Measurements from ENCODE around the gene TUBA8.
"Not testable (repeated sequence)": the region's sequence is repeated elsewhere in the genome, so short reads cannot be mapped to it uniquely, and the experiment has no call there.

Gene TUBA8

DNA sequence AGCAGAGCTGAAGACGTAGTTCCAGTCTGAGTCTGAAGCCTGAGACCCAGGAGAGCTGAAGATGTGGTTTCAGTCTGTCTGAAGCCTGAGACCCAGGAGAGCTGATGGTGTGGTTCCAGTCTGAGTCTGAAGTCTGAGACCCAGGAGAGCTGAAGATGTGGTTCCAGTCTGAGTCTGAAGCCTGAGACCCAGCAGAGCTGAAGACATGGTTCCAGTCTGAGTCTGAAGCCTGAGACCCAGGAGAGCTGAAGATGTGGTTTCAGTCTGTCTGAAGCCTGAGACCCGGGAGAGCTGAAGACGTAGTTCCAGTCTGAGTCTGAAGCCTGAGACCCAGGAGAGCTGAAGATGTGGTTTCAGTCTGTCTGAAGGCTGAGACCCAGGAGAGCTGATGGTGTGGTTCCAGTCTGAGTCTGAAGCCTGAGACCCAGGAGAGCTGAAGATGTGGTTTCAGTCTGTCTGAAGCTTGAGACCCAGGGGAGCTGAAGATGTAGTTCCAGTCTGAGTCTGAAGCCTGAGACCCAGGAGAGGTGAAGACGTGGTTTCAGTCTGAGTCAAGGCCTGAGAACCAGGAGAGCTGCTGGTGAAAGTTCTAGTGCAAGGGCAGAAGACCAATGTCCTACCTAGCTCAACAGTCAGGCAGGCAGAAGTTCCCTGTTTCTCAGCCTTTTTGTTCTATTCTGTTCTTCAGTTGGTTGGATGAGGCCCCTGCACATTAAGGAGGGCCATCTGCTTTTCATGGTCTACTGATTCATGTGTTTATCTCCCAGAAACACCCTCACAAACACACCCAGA, 3.9 kb upstream of the TUBA8 start:
- not testable (repeated sequence) for DNase-seq (ENCODE audit: low spot score)

DNA sequence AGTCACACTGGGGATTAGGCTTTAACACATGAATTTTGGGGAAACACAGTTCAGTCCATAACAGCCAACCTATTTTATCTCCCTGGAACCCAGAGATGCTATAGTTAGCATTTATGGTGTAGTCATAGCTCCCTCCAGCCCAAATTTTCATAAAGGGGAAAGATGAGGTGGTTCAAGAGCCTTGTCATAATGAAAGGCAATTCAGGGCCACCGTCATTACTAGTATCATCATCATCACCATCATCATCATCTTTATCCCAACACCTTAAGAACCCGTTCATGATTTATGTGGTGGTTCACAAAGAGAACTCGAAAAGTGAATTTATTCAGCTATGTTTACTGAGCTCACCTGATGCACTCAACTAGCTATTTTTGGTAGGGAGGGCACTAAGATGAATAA, 2.4 kb upstream of the TUBA8 start:
- DNase-seq (ENCODE audit: low spot score), result no peak

DNA sequence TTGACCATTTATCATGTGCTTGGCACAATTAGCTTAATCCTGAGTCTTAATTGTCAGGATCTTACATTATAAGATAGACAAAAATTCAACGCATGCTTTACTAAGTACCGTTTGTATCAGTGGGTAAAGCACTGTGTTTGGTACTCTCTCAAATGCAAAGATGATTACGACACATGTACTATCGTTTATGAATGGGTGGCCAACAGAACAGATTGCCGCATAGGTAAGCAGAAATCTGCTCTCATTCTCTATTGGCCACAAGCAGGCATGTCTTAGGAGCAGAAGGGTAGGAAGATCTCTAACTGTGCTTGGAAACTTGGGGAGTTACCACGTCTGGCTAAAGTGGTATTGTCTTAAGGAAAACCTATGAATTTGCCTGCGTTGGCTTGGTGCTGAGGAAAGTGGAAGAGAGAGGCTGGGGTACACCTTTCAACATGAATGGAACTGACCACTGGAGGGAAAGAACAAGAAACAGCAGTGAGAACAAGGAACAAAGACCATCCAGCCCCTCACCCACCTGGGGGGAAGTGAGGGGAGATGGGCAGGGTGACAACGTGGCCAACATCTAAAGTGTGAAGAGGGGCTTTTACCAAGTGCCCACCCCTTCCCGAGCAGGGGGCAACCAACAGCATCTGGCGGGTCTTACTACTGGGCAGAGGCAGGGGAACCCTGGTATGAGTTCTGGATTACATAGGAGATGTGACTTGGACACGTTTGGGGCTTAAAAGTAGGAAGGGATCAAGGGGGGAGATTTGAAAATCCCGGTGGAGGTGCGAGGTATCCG, 1.0 kb upstream of the TUBA8 start:
- no peak for DNase-seq (ENCODE audit: low spot score)

DNA sequence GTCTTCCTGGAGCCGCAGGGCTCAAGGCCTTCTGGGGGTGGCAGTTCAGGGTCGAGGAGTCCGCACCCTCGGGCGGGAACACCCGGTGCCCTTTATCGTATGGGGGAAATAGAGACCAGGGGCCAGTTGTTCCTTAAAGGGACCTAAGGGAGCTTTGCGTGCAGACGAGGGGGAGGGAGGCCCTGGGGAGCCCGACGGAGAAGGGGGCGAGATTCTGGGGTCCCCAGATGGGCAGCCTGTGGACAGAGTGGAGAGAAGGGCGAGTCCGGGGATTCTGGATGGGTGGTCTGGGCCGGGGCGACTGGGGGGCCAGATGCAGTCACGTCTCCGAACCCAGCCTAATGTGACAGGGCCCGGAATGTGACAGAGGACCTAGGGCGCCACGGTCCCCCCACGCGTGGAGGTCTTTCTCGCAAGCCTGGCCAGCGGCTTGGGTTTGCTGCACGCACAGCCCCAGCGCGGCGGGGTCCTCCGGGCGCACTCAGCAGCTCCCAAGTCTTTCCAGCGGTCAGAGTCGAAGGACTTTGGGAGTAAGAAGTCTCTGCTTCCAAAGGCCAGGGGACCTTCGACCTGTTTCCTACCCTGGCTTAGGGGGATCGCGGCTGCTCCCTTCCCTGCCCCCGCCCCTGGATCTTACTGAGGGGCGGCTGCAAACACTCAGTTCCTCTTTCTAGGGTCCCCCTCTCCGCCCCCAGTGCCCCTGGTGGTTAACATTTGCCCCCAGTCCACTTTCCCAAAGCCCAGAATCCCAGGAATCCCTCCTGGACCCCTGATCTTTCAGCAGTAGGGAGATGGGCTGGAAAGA, 547 bp downstream of the TUBA8 start:
- no peak for DNase-seq (ENCODE audit: low spot score)

DNA sequence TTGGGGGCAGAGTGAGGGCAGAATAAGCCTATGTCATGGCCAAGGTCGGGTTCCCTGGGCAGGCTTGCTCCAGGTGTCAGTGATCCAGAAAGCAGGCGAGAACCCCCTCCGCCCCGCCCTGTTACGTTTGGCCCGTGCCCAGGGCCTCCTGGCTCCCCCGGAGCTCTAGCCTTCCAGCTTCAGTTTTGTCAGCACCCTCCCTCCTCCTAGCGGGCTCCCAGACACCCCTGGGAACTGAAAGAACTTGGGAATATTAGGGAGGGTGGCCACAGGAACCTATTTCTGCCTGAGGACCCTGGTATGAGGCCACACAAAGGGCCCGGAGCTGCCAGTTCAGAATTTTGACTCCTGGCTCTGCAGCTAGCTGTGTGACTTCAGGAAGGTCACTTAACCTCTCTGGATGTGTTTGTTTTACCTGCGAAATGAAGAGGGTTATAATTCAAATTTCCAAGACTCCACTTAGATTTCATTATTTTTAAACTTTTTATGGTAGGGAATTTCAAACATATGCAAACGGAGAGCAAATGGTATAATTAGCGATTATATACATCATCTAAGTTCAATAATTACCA, 1.2 kb downstream of the TUBA8 start:
- no peak for DNase-seq (ENCODE audit: low spot score)

DNA sequence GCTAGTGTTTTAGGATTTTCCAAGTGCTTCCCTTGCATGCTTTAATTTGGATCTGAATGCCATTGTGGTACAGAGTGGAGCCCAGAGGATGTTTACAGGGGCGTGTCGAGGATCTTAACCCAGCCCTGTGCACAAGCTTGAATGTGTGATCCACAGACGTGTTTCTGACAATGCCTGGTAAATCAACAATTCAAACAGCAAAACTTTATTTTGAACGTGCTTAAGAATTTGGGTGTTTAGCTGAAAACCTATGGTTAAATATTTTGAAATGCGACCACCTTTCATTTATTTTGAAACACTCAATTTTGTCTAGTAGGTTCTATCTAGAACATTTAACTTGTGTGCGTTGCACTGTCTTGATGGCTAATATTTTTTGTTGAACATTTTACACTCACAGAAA, 1.8 kb downstream of the TUBA8 start:
- DNase-seq (ENCODE audit: low spot score), result no peak

DNA sequence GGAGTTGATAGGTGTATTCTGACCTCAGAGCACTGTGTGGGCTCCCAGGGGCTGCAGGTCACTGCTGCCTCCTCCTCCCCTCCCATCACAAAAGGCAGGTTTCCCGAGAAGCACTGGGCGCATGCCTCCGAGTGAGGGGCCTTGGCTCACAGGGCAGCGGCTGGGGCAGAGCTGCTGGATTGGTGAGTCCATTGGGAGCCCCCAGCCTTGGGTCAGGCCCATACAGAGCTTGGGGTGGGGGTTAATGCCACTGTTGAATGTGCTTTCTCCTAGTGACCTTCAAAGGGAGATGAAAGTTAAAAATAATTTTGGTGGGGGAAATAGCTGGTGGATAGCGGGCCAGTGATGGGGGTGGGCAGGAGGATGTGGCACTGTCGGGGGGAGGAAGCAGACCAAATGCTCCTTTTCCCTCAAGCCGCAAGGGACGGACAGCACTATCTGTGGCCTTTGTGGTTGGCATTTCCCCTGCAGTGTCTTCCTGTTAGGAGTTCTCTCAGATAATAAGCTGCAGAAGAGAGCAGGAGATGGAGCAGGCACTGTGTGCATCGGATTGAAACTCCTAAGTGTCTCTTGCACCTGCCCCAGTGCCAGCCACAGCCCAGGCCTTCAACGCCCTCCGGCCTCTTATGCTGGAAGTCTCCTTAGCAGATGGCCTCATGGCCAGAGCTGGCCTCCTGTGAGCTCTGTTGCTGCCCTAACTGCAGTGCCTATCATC, 3.2 kb downstream of the TUBA8 start:
- no peak for DNase-seq (ENCODE audit: low spot score)

DNA sequence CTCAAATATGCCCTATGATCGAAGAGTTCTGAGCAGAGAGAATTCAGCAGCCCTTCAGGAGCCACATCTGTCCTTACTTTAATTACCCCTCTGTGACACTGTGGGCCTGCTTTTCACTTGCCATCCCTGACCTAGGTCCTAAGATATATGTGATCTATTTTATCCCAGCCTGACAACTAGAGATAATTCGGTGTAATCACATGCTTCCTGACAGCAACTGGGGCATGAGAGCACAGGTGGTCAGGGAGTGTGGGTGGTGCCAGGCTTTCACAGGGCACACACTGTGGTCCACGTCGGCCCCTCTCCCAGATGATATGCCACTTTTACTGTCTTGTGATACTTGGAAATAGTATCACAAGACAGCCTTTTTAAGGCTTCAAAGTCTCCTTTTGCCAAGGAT, 3.9 kb downstream of the TUBA8 start:
- DNase-seq (ENCODE audit: low spot score), result no peak

DNA sequence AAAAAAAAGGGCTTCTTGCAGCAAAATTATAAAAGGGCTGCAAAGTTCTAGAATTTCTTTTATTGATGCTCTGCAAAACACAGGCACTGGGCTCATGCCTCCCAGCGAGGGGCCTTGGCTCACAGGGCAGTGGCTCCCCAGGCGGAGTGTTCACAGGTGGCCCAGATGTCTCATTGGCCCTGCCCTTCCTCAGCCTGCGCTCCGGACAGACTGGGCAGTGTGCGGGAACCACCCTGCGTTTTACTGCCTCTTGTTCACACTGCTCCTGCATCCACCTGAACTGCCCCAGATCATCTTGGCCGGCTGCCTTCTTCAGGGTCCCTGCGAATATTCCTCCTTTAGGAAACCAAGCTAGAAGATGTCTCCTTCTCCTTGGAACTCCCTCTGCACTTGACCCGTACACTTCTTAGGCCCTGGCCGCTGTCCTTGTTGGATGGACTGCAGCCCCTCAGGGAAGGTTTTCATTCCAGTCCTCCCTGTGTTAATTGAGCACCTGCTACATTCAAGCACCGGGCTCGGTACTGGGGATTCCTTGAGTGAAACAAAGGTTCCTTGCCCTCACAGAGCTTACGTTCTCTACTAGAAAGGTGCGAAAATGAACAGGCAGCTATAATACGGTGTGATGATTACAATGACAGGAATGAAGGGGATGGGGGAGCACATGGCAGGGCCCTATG, 4.5 kb downstream of the TUBA8 start:
- no peak for DNase-seq (ENCODE audit: low spot score)

DNA sequence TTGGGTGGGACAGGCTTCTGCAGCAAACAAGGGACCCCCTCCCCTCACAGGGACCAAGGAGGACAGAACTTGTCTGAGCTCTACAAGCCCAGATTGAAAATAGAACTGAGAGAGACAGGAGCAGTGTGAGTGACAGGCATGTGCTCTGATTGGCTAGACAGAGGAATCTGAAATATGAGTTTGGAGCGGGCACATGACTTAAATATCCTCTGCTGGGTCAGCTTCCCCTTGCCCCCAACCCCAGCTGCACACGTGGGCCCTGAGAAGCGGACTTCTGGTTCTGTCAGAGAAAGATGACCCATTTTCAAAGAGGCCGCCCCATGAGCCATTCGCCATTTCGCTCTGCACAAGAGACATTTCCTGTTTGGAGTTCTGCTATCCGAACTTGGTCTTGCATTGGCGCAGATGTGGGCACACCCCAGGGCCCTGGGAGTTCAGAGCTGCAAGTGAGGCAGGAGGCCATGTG, 5.3 kb downstream of the TUBA8 start:
- no peak for DNase-seq (ENCODE audit: low spot score)

DNA sequence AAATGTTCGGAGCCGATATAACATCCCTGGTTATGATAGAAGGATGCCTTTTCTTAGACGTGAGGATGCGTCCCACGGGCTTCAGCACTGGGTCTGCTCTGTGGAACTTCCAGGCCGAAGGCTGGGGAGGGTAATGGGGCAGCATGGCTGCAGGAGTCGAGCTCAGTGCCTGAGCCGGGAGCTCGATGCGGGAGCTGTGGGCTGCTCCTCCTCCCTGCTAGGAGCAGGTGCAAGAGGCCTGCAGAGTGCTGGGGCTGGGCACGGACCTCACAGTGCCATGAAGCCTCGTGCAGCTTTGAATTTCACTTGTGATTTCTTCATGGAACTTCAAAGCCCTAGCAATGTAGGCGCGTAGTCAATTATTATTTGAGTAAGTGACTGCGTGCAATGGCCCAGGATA, 6.0 kb downstream of the TUBA8 start:
- DNase-seq (ENCODE audit: low spot score), result no peak

DNA sequence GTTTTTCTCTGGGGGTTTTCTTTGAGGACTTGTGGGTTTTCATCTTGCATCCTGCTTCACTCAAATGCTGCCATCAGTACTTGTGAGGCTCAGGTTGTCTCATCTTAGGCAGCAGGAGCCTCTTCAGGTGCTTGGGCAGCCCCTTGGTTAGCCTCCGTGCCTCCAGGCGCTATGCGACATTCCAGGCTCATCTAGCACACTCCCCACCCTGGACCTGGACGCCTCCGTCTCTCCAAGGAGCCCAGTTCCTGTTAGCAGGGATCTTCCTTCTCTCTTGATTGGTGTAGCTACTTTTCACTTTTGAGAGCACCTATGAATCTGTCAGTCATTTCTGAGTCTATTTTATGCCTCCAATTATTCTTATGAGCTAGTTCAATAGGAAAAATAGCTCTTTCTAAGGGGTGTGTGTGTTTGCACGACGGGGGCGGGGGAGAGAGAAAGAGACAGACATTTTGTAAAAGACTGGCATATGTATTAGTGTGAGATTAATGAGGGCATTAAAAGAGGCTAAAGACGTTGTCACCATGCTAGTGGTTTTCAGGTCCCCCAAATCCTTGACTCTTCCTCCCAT, 7.8 kb downstream of the TUBA8 start:
- no peak for DNase-seq (ENCODE audit: low spot score)

DNA sequence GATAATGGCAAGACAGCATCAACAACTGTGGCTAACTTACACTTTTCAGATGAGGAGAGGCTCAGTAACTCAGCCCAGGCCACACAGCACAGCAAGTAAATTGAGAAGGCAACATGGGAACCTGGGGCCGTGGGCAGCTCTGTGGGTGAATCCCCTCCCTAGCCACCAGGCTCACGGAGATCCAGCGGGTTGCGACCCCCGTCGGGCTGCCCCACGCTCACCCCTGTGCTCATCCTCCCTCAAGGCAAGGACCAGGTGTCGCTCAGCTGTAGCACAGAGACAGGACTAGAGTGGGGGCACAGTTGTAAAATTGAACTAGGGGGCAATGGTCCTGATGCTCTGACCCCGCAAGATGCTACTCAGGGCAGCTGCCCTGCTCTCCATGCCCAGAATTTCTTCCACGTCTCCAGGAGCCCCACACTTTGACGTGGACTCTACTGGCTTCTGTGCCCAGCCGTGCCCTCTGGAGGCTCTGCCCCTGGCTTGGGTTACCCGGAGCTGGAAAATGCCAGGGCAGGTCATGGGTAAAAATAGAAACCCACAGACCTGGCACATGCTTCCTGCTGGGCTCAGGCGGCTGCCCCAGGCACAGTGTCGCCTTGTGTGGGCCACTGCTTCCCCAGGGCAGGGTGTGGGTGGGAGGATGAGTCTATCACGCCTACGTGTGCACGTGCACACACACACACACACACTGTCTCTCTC, 9.0 kb downstream of the TUBA8 start:
- no peak for DNase-seq (ENCODE audit: low spot score)

DNA sequence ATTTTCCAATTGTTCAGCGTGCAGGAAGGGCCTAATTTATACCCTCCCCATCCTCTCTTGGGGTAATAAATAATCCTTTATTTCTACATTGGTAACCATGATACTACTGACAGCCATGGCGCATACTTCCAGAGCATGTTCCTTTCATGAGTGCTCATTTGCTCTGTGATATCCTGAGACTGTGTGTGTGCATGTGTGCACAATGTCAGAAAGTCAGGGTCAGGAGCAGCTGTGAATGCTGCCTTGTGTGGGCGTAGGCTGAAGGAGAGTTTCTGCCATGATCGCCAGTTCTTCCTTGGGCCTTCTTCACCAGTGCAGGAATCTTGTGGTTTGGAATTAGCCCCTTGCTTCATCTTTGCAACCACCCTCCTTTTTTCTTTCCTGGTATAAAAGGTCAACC, 10.2 kb downstream of the TUBA8 start:
- no peak for DNase-seq (ENCODE audit: low spot score)

DNA sequence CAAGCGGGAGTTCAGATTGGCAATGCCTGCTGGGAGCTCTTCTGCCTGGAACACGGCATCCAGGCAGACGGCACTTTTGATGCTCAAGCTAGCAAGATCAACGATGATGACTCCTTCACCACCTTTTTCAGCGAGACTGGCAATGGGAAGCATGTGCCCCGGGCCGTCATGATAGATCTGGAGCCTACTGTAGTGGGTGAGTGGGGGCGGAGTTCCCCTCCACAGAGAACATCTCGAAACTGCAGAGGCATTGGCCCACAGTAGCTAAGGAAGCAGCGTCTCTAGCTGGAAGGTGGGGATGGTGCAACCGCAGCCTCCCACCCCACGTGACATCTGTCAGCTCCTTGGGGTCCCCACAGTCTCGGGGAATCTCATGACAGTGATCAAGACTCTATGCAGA, 10.9 kb downstream of the TUBA8 start:
- DNase-seq (ENCODE audit: low spot score), result no peak

DNA sequence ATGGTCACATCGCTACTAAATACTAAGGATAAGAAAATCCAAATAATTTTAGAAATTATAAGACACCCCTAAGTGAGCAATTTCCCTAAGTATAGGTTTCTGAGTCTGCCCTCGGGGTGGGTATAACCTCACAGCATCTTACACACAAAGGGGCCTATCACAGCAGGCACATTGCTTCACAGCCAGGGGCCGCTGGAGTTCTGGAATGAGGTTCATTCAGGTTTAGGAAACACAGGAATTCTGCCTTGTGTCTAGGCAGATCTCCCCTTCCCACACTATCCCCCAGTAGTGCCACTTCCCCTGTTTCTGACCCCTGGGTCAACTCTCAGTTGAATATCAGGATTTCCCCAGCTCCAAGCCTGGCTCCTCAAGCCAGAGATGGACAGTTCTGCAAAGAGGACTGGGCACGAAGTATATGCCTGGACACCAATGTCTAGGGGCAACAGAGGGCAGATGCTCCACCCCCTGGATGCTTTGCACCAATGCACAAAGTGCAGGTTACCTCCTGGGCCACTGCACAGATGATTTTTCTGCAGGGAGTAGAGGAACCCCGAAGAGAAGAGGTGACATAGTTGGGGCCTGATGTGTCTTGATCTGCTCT, 11.4 kb downstream of the TUBA8 start:
- DNase-seq (ENCODE audit: low spot score), result no peak

DNA sequence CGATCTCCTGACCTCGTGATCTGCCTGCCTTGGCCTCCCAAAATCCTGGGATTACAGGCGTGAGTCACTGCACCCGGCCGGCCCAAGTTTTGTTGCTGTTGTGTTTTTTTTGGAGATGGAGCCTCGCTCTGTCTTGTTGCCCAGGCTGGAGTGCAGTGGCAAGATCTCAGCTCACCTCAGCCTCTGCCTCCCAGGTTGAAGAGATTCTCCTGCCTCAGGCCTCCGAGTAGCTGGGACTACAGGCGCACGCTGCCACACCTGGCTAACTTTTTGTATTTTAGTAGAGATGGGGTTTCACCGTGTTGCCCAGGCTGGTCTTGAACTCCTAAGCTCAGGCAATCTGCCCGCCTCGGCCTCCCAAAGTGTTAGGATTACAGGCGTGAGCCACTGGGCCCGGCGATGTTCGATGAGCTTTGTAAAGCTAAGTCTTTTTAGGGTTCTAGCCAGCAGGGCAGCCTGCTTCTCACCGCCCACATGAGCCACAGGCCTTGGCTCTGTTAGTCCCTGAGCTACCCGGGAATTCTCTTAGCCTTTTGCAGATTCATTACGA, 12.9 kb downstream of the TUBA8 start:
- DNase-seq (ENCODE audit: low spot score), result not testable (repeated sequence)

DNA sequence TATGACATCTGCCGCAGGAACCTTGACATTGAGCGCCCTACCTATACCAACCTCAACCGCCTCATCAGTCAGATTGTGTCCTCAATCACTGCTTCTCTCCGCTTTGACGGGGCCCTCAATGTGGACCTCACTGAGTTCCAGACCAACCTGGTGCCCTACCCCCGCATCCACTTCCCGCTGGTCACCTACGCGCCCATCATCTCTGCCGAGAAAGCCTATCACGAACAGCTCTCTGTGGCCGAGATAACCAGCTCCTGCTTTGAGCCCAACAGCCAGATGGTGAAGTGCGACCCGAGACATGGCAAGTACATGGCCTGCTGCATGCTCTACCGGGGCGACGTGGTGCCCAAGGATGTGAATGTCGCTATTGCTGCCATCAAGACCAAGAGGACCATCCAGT, 16.0 kb downstream of the TUBA8 start:
- no peak for DNase-seq (ENCODE audit: low spot score)

DNA sequence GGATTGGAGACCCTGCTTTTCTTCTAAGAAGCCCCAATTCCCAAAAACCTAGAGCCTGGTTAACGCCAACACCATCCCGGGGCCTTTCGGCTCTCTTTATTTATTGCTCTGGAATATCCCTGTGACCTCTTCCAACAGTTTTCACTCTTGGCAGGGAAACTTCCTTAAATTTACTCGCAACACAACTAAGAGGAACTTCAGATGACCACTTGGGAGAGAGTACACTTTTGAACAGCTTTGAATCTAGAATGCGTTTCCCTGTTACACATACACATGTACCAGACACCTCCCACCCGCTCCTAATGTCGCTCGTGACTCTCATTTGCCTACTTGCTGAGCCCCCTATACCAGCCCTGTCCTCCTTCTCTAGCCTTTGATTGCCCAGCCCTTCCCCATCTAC, 19.4 kb downstream of the TUBA8 start:
- DNase-seq (ENCODE audit: low spot score), result no peak

Measured in Ammon's horn (tissue), 1 donor.